ENCODE measurements around the gene RPL29.

GRCh38 chr3:51997172-51997571 is 1.5 kb upstream of the RPL29 start:
- TF ChIP-seq POU2F2 (IDR thresholded peaks at IDR 0.05; ENCODE audit: low read depth, low read length), result no peak
- no peak for TF ChIP-seq SPI1 (IDR thresholded peaks at IDR 0.05; ENCODE audit: low read depth, low read length)
- TF ChIP-seq POLR2A (IDR thresholded peaks at IDR 0.05; ENCODE audit: low read depth, low read length), result no peak
- TF ChIP-seq TAF1 (IDR thresholded peaks at IDR 0.05; ENCODE audit: low read depth, low read length), result no peak
- no peak for TF ChIP-seq POLR2AphosphoS5 (IDR thresholded peaks at IDR 0.05; ENCODE audit: low read depth, low read length)
- TF ChIP-seq PAX5 (IDR thresholded peaks at IDR 0.05; ENCODE audit: insufficient read depth, low read length, severe bottlenecking), result no peak
